Measurements from ENCODE around the gene SET. TPM values are rescaled to one million over a fixed set of nuclear protein-coding genes. Genes with fewer than 3 reads are reported as not detected.

Gene SET
- total and polyA plus RNA-seq, 2 of the 8 experiments (the other 6 are each of a cell fraction or from before 2014, with no cell fraction given), result 466 to 1,345 TPM

GRCh38 chr9:128716581-128717254 is 27.7 kb downstream of the SET start:
- no peak overlapping the region for H2BK12ac ChIP-seq (ENCODE audit: low read depth, low read length)
- H4K8ac ChIP-seq (ENCODE audit: extremely low read depth, insufficient read depth, low read length), result no peak overlapping the region
- H2BK20ac ChIP-seq (ENCODE audit: low read length), result 0 out of 2 replicates have a peak overlapping the region, but pooled peaks have one; percentile 72
- no peak overlapping the region for H3K4me3 ChIP-seq (ENCODE audit: extremely low read depth in 1 of 4, insufficient read depth in 2 of 4, low read depth in 3 of 4, low read length in 4 of 4)
- H2AFZ ChIP-seq (ENCODE audit: low read length), result no peak overlapping the region
- H2AK5ac ChIP-seq (ENCODE audit: low read depth, low read length), result no peak overlapping the region
- H3K14ac ChIP-seq (ENCODE audit: insufficient read length), result no peak overlapping the region
- H3K36me3 ChIP-seq (ENCODE audit: control insufficient read depth in 2 of 4, insufficient read depth in 4 of 4, low read length in 3 of 4), result peaks cover 0 to 15% (median 11%) of the 10 kb centered on the region in 4 experiments; a peak in 5 of 8 replicates
- WGBS, 2 experiments (ENCODE audit: extremely low coverage in 1 of 2, insufficient coverage in 1 of 2, insufficient read length in 1 of 2, insufficient replicate concordance in 2 of 2, low coverage in 1 of 2, low lambda C conversion rate in 2 of 2, missing lambda C conversion rate in 1 of 2), result 94% methylated on average over 6 of the region's 7 CpGs; no CpG with 5 or more reads in 1 of the 2 experiments
- no peak overlapping the region for H3K23ac ChIP-seq (ENCODE audit: insufficient read length)
- no peak overlapping the region for H4K91ac ChIP-seq (replicated peaks; ENCODE audit: insufficient read length, low read length)
- no peak overlapping the region for H3K56ac ChIP-seq (replicated peaks; ENCODE audit: insufficient read length, low read depth, low read length)
- no peak overlapping the region for H2BK15ac ChIP-seq (ENCODE audit: low read length)
- no peak overlapping the region for H3K27ac ChIP-seq (ENCODE audit: low read depth, low read length)
- POLR2A ChIA-PET (ENCODE audit: partially characterized antibody), result interaction anchor here (0.6 to 46.1 kb wide), 5 partner anchors 7 to 385 kb away, joined by 3 to 1197 read pairs (median 3); partner anchors contain the start of genes DYNC2I2, PKN3 and SET
- H2BK120ac ChIP-seq (replicated peaks; ENCODE audit: low read depth, low read length), result no peak overlapping the region
- no peak overlapping the region for H3K4ac ChIP-seq (replicated peaks; ENCODE audit: insufficient read length, low read depth, low read length)
- no peaks in the 10 kb centered on the region for H3K27me3 ChIP-seq (replicated peaks in 1 of 4; ENCODE audit: control insufficient read depth in 3 of 4, extremely low read depth in 1 of 4, insufficient read depth in 3 of 4, low read length in 3 of 4)
- no peaks in the 10 kb centered on the region for H3K9me3 ChIP-seq (ENCODE audit: insufficient read depth in 2 of 2, low read depth in 1 of 2, low read length in 1 of 2)
- H2BK5ac ChIP-seq (ENCODE audit: low read depth, low read length), result no peak overlapping the region
- H3K79me1 ChIP-seq (ENCODE audit: low read depth, low read length), result no peaks in the 10 kb centered on the region
- no peak overlapping the region for H4K5ac ChIP-seq (ENCODE audit: insufficient read length, low read depth, low read length)
- CTCF ChIA-PET (ENCODE audit: partially characterized antibody), result interaction anchor here (0.6 to 3.0 kb wide), 3 partner anchors 15 to 212 kb away, joined by 3 to 13 read pairs (median 4); partner anchors contain the start of gene PKN3
- H3K9ac ChIP-seq (replicated peaks in 1 of 4; ENCODE audit: extremely low read depth in 1 of 4, low read depth in 3 of 4, low read length in 3 of 4), result no peak overlapping the region
- no peaks in the 10 kb centered on the region for H3K23me2 ChIP-seq (ENCODE audit: low read depth, low read length)
- H3K4me1 ChIP-seq (replicated peaks in 1 of 4; ENCODE audit: control insufficient read depth in 3 of 4, insufficient read depth in 4 of 4, low read length in 3 of 4), result no peaks in the 10 kb centered on the region
- no peak overlapping the region for H3K18ac ChIP-seq (ENCODE audit: extremely low read depth, low read length)
- DNase-seq (ENCODE audit: low read depth in 1 of 2, low spot score in 2 of 2) (no peak), FAIRE-seq (no peak)
- TF ChIP-seq NANOG (IDR thresholded peaks at IDR 0.05; ENCODE audit: insufficient read depth, low read depth, low read length, poor library complexity, severe bottlenecking), result no peak
- H4K20me1 ChIP-seq (replicated peaks in 1 of 2; ENCODE audit: control insufficient read depth in 1 of 2, insufficient read depth in 2 of 2, low read length in 2 of 2), result peaks cover 0 to under 1% of the 10 kb centered on the region in 2 experiments
- H3K4me2 ChIP-seq (ENCODE audit: insufficient read depth in 1 of 2, low read depth in 2 of 2, low read length in 2 of 2), result no peak overlapping the region
- no peaks in the 10 kb centered on the region for H3K79me2 ChIP-seq (ENCODE audit: control insufficient read depth in 1 of 2, insufficient read depth in 2 of 2, low read length in 2 of 2)

All from H1 (cell line).